ENCODE measurements around the gene VPS33A.

Gene VPS33A

DNA sequence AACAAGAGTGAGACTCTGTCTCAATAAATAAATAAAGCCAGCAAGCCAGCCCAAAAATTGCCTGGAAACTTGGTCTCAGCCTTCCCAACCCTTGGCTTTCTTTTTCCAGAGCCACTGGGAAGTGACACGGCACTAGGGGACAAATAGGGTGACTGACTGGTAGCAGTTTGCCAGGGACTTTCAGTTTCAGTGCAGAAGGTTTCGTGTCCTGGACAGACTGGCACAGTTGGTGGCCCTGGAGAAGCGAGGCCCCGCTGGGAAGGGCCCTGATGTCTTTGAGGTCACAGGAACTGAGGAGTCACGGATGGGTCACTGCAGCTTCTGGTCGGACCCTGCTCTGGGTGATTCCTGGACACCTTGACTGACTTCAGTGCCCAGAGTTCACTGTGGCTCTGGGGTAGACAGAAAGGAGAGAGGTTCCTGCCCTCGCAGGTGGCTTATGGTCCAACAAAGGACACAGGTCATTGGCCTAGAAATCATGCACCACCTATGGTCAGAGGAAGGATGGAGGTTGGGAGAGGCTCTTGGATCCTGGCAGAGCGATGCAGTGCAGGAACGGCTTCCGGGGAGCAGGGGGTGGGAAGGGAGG is 80.7 kb downstream of the VPS33A start:
- in situ Hi-C loops (cut with HindIII; ENCODE audit: low sequenced_read_pairs), result no loop called here

DNA sequence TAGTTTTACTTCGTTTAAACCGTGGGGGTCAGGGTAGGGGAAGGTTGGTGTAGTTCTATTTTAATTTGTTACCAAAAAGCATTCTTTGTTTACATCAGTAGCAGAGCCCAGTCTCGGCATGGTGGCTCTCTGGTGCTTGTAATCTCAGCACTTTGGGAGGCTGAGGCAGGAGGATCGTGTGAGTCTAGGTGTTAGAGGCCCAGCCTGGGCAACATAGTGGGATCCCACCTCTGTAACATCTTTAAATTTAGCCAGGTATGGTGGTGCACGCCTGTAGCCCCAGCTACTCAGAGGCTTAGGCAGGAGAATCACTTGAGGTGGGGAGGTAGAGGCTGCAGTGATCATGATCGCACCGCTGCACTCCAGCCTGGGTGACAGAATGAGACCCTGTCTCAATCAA is 81.2 kb downstream of the VPS33A start:
- in situ Hi-C loops (cut with HindIII; ENCODE audit: low sequenced_read_pairs), result no loop called here

DNA sequence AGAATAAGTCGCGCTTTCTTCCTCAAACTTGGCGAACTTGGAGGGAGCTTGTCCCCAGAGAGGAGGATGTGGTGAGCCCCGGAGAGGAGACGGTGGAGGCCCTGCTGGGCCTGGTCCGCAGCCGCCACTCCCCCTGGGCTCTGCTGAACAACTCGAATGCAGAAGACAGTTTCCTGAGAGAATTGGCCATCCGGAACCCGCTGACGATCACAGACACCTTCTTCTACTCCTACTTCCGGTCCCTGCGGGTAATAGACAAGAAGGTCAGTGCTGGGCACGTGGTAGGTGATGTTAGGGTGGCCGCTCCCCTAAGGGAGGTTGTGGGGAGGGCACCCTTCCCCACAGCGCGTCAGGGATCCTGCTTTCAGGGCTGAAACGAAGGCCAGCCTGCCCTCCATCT is 81.8 kb downstream of the VPS33A start:
- in situ Hi-C loops (cut with HindIII; ENCODE audit: low sequenced_read_pairs), result no loop called here

DNA sequence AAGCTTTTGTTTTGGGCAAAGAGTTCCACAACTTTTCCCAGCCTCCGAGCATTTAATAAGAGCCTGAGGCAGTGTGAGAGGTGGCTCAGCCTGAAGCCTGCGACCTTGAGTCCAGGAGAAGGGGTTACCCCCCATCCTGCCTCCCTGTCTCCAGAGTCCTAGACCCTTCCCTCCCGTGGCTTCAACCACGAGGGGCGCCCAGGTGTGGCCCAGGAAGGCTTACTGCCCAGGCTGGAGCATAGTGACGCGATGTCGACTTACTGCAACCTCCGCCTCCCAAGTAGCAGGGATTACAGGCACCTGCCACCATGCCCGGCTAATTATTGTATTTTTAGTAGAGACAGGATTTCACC is 82.7 kb downstream of the VPS33A start:
- in situ Hi-C loops (cut with HindIII; ENCODE audit: low sequenced_read_pairs), result no loop called here

DNA sequence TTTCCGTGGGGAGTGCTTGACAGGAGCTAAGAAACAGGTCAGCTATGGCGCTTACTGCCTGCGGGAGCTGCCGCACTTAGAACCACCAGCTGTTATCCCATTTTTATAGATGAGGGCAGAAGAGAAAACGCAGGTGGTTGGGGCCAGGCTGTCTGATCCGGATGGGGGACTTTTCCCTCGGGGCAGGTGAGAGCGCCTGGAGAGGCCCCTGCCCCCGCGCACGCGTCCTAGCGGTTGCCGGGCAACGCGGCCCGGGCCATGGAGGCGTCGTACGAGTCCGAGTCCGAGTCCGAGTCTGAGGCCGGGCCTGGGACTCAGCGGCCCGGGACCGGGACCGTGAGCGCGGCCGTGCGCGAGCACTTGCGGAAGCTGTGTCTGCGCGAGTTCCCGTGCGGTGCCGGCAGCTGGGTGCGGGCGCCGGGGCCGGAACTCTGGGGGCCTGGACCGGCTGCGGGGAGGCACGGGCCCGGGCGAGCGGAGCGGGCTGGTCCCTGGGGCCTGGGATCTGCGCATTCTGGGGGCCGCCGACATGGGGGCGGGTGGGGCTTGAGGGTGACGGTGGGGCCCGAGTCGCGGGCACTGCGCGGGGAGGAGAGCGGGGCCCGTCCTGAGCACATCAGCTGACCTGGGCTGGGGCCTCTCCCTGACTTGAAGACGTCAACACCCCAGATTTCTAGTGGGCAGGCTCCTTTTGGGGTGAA is 83.3 kb downstream of the VPS33A start, which contains the start of gene LRRC43:
Gene LRRC43 (plus strand): TSS at position 237 of the 701 bp plus-strand sequence. CDS start 22 bp downstream, at position 259.
- in situ Hi-C loops (cut with HindIII; ENCODE audit: low sequenced_read_pairs), result no loop called here
